SHP77 (cell line): ENCODE results near the gene ALG12.

Experiments
- DNase-seq, 2 experiments: peaks; one replicate each; lab custom pipeline; 2025; lab: John Stamatoyannopoulos, UW

ALG12 gene

DNA sequence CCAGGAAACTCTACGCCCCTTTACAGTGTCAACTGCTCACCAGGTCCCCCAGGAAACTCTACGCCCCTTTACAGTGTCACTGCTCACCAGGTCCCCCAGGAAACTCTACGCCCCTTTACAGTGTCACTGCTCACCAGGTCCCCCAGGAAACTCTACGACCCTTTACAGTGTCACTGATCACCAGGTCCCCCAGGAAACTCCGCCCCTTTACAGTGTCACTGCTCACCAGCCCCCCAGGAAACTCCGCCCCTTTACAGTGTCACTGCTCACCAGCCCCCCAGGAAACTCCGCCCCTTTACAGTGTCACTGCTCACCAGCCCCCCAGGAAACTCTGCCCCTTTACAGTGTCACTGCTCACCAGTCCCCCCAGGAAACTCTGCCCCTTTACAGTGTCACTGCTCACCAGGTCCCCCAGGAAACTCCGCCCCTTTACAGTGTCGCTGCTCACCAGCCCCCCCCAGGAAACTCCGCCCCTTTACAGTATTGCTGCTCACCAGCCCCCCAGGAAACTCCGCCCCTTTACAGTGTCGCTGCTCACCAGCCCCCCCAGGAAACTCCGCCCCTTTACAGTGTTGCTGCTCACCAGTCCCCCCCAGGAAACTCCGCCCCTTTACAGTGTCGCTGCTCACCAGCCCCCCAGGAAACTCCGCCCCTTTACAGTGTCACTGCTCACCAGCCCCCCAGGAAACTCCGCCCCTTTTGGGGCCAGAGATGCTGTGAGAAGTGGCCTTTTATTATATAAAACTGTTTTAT, 27.0 kb upstream of the ALG12 start:
- peak; percentile 61 to 65 for DNase-seq

DNA sequence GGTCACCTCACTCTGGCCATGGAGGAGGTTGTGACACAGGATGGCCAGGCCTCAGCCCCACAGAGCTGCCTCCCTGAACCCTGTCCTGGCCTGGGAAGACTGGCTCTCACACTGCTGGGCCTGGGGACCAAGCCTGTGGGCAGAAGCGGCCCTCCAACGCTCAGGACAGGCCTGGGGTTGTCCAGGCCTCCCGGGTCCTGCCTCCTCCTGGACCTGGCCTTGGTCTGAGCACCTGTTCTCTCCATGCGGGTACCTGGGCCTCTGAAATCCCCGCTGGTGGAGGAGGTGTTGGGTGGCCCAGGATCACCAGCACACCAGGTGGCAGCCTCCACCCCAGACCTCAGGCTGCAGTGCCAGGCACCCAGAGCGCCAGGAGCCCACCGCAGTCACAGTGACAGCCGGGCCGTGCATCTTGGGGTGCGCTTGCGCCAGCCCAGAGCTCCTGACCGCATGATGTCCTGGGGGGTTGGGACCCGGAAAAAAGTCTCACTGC, 26.2 kb upstream of the ALG12 start:
- DNase-seq: no peak

DNA sequence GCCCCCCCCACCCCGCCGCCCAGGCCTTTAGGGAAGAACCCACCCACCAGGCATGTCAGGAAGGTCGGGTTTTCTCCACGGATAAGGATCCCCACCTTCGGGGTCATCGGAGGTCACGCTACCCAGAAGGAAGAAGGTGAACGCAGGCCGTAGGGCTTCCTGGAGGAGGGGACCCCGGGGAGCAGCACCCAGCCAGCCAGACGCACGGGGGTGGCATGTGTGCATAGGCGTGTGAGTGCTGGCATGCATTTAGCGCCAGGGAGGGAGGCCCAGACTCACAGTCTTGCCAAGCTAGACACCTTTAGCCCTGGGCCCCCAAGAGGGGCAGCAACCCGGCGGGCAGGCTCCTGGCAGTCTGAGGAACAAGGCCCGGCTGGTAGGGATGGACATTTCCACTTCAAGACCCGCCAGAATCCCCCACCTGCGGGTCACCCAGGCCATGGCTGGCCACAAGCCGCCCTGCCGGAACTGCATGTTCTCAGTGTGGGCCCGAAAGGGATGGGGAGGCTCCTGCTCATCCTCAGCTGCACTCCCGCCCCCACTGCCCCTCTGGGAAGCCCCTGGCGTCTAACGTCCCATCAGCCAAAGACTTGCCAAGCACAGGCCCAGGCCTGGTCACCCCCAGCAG, 25.6 kb upstream of the ALG12 start:
- DNase-seq: no peak

DNA sequence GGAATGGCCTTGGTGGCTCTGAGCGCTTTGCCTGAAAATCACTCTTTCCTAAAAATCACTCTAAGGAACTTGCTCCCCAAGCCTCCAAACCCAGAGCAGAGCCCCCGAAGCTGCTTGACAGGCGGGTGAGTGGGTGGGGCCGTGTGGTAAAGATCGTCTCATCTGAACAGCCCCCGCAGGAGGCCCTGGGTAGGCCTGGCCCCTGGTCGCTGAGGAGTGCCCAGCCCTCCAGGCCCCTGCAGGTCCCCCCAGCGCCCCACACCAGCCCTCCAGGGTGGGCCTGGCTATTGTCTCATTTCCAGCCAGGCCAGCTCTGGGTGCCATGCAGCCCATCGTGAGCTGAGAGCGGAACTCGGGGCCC, 25.1 kb upstream of the ALG12 start:
- no peak for DNase-seq

DNA sequence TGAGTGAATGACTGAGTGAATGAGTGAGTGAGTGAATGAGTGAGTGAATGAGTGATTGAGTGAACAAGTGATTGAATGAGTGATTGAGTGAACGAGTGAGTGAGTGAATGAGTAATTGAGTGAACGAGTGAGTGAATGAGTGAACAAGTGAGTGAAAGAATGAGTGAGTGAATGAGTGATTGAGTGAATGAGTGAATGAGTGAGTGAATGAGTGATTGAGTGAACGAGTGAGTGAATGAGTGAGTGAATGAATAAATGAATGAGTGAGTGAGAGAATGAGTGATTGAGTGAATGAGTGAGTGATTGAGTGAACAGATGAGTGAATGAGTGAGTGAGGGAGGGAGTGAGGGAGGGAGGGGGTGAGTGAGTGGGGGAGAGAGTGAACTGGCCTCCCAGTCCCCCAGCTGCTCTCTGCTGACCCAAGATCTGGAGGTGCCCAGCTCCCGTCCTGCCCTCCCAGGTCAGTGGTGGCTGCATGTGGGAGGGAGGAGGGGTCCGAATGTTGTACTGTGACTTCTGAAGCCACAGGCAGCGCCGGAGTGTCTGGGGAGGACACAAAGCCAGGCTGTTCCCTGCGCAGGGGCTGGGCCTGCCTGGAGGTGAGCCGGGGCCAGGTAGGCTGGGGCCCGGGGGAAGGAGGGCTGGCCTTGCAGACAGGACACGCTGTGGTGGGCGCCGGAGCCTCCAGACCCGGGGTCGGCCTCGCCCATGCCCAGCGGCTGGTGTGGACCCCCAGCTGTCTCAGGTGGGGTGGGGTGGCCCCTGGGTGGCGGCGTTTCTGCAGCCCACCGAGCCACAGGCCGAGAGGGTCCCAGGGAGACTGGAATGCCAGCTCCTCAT, 24.5 kb upstream of the ALG12 start:
- DNase-seq: no peak

DNA sequence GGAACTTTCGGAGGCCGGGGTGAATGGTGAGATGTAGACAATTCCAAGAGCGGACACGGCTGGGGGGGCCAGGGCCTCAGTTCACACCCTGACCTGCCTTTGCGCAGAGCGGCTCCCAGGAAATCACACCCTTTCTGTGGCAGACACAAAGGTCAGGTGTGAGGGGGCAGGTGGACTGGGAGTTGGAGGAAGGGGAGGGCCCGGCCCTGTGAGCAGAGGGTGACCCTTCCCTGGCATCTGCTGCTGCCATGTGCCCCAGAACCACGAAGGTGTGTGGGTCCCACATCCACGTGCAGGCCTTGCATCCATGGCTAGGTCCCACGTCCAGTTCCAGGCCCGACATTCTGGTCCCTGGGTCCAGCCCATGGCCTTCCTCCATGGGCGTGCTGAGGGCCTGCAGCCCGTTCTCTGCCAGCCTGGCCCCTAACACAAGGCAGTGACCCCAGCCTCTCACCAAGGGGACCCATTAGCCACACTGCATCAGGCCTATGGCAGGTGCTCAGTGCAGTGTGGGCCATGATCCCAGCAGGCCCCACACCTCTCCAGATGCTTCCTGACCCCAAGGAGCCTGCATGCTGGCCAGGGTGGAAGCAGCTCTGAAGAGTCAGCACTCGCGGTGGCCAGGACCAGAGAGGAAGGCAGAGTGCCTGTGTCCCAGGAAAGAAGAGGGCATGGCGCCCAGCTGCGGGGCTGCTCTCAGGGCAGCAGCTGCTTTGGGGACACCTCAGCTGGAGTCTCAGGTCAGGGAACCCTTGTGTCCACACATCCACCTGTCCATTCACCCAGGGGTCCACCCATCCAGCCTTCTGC, 23.5 kb upstream of the ALG12 start:
- DNase-seq: no peak

DNA sequence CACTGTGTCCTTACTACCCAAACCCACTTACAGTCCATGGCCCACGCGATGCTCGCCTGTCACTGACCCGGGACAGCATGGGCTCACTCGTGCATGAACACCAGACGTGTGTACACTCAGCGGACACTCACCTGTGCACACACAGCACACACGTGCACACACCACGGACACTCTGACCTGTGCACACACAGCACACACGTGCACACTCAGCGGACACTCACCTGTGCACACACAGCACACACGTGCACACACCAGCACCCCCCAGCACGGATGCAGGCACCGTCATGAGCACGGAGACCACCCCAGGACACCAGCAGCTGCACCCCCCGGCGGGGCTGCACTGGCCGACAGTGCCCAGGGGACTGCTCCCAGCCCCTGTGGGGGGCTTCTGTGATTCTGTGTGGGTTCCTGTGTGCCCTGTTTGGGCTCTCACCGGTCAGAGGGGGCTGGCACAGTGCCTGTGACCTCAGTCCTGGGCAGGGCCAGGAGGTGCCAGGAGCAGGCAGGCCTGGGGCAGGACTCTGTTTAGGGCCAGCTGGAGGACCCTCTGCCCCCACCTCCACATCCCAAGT, 20.4 kb upstream of the ALG12 start:
- no peak for DNase-seq

DNA sequence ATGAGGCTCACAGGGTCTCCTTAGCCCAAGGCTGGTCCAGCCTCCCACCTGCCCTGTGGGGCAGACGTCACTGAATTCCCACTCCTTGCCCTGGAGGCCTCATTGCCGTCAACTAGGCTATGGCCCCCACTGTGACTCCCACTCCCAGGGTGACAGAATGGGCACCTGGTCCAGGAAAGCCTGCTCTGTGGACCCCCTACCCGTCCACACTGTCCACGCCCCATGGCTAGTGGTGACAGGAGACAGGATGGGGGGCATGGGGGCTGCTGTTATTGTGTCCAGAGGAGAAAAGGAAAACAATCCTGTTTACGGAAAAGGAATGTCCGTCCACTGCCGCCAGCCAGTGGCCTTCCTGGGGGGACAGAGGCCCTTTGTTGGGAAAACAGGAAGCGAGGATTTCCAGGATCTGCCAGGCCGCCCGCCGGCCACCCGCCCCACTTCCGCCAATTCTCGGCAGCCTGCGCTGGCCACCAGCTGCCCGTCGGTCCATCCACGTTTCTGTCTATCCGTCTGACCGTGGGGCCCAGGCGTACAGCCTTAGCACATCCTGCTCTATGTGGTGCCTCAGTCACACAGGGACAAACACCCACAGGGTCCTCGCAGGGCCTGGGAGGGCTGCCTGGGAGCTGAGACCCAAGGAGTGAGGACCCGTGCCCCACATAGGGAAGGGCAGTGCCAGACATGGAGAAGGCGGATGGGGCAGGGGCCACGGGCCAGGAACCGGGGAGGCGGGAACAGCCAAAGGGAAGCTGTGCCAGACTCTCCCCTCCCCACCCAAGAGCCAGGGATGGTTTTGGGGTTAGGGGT, 19.7 kb upstream of the ALG12 start:
- DNase-seq: peak in 1 of 2 experiments; percentile 36

DNA sequence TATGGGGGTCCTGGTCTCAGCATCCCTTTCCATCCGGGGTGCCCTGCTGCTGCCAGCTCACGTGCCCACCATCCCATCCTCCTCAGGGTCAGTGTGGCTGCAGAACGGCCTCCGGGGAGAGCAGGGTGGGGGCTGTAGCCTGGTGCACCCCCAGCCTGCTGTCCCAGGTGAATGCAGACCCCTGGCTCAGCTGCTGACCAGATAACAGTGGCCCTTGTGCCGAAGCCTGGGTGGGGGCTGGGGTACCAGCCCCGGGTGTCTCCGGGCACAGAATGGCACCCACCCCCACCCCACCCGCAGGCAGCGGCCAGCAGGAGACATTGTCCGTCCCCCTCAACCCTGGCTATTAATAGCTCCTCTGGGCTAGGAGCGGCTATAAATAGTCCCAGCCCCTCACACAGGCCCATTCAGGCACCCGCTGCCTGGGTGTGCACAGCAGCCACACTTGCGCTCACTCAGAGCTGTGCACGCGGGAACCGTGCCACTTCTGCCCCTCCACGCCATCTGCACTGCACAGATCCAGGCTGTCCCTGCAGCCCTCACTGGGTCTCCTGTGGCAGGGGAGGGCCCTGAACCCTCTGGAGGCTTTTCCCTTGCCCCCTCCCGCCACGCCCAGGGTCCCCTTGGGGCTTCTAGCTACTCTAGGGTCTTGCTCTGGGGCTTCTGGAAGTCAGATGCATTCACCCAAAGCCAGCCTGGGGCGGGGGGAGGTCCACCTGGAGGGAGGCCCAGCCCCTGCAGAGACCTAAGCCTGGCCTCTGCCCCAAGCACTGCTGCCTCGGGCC, 18.9 kb upstream of the ALG12 start:
- DNase-seq: peak in 1 of 2 experiments; percentile 46

DNA sequence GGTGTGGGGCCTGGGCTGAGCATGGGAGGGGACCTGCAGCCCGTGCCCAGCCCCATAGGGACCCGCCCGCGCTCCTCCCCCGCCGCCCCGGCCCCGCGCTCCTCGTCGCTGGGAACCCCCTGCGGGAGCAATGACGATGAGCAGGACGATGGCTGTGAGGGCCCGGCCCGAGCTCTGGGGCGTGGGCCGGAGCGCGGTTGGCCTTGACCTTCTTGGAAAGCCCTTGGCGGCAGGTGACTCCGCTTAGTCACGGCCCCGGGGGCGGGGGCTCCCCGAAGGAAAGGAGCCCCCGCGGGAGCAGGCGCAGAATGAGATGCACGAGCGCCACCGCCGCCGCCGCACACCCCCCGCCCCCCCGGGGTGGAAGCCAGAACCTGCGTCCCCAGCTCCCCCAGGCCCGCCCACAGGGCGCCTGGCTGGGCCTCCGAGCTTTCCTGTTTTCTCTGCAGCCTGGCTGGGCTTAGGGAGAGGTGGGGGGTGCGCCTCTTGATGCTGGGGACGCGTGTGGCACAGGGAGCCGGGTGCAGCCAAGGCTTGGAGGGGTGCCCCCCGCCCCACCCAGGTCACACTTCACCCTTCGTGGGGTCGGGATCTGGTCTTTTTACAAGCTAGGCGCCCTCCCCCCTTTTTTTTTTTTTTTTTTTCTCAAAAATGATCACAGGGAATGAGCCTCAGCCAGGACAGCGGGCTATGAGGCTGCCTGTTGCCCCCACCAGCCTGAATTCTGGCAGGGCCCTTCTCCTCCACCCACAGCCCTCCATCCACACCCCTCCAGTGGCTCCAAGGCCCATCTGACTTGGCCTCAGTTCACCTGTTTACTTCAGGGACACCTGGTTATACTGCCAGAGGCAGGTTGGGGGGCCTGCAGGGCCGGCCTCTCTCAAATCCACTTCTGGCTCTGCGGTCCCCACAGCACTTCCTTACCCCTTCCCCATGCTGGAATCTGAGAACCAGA, 18.1 kb upstream of the ALG12 start:
- peak in 1 of 2 experiments; percentile 54 for DNase-seq

DNA sequence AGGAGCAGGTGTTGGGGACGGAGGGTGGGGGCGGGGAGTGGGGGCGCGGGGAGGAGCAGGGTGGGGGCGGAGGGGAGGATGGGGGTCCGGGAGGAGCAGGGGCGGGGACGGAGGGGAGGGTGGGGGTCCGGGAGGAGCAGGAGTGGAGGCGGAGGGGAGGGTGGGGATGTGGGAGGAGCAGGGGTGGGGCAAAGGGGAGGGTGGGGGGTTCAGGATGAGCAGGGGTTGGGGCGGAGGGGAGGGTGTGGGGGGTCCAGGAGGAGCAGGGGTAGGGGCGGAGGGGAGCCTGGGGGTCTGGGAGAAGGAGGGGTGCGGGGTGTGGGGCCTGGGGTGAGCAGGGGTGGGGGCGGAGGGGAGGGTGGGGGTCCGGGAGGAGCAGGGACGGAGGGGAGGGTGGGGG, 17.3 kb upstream of the ALG12 start:
- no peak for DNase-seq

DNA sequence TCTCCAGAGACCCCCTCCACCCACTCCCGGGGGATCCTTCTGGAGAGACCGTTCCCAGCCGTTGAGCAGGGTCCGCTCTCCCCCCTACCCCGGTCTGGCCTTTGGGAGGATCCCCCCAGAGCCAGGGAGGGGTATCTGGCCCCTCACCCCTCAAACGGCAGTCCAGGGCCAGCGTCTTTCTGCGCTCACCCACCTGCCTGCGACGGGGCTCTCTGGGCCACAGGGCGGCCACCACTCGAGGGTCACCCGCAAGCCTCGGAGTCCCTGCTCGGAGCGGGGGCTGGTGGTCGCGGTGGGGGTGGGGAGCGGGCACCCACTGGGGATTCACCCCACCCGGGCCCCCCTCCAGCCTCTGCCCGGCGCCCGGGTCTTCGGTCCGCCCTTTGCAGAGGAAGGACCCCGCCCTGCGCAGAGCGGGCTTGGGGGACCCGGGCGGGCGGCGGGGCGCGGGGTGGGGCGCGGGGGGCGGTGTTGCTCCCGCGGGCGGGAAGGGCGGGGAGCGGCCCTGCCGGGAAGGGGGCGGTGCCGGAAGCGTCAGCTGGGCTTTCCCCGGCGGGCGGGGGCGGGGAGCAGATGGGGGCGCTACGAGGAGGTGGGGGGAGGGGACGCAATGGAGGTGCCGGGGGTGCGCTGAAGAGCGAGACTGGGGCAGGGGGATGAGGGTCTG, 16.8 kb upstream of the ALG12 start:
- DNase-seq: peak in 1 of 2 experiments; percentile 41

DNA sequence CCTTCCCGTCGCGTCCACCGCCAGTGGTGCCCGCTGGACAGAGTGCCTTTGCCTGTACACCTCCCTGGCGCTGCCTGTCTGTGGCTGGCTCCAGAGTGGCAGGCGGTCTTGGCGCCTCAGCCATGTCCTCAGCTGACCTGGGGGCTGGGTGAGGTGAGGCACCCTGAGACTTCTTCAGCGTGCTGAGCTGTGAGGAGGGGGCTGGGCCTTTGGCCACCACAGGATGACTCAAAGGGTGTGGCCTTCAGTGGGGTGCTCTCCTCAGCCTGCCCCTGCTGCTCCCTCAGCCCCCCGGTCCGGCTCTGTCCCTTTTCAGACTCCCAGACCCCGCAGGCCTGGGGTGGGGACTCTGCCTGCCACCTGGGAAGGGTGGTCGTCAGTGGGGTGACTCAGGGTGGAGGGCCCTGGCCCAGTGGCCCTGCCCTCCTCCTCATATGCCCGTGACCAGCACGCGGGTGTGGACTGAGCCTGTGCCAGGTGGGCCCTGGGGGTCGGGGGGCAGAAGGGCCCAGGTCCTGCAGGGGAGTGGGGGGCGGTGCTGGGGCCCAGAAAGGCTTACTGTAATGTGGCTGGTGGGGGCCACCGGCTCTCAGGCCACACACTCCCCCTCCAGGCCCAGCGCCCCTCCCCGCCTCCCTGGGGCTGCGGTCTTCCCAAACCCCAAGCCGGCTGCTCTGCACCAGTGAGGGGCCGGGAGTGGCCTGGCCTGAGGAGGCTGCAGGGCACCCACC, 16.1 kb upstream of the ALG12 start:
- DNase-seq: no peak

DNA sequence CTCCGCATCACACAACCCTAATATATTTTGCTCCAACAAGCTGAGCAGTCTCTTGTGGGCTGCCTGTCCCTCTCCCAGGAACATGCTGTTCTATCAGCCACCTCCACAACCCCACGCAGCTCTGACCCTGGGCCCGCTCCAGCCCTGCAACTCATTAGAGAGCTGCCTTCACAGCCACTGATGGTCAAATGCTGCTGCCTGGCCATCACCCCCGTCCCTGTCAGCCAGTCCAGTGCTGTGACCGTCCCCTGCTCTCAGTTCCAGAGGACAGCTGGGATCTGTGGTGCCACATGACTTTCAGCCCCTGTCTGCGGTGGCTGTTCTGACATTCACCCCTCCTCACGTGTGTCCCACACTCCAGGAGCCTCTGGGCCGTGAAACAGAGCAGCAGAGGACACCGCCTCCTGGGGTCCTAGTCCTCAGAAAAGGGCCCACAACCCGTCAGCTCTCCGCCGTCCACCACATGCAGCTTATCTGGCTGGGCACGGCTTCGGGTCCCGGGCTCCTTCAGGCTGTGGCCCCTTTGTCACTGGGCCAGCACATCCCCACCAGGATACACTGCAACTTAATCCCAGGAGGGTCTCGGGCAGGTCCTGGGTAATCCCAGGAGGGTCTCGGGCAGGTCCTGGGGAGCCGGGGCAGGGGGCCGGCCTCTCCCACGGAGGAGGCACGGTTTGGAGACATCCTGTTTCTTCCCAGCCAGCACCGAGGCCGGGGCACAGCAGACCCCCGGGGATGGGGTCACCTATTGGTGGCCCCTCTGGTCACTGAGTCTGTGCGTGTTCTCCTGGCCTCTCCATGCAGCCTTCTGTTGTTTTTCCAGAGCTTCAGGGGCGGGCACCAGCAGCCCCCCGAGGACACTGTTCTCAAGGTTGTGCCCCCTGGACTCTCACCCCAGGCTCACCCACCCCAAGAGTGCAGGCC, 15.3 kb upstream of the ALG12 start:
- no peak for DNase-seq

DNA sequence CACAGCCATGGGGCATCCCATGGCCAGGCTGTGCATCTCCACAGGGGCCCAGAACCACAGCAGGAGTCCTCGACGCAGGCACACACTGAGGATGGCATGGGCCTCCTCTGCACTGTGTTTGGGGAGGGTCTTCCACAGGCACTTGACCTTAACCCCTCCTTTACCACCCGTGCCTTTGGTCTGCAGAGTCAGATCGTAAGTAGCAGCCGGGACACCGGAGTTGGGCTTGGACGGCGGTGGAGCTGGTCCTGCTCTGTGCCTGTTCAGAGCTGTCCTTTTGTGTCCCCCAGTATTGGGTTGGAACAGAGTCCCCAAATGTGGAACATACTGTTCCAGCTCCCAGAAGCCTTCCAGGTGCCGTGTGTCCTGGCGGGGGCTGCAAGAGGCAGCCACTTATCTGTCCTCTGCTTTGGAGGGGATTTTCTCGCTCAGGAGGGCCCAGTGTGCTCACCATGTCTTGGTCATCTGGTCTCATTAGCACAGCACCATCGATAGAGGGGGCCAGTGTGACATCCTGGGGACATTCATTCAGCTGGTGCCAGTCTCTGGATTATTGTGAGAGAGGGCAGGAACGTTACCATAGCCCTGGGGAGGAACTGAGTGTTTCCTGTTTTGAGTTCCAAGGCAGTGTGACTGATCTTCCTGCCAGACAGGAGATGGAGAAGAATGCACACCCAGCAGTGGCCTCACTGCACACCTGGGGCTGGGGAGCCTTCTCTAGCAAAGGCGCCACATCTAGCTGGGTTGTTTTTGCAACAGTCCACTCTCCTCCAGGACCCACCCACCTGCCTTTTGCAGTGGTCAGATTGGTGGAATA, 12.6 kb upstream of the ALG12 start:
- peak; percentile 81 to 94 for DNase-seq
